AG08395 (cell line): Measurements from ENCODE around the gene ZBED6.

Source experiments
- DNase-seq: peaks from one replicate; pipeline ENCODE4 v3.0.0; 2012; ENCODE audit warnings: mixed read lengths, low spot score

ZBED6 gene

DNA sequence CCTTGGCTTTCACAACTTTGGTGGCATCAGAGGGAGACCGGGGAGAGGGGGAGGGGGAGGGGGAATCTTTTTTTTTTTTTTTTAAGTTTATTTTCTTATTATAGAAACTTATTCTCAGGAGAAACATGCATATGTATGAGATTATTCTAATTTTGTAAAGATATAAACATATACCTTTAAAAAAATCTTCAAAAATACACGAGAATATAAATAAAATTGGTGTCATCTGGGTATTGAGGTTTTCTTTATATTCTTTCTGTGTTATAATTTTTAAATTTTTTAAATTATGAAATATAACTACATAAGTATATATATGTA, 47.1 kb downstream of the ZBED6 start:
- DNase-seq, result no peak

DNA sequence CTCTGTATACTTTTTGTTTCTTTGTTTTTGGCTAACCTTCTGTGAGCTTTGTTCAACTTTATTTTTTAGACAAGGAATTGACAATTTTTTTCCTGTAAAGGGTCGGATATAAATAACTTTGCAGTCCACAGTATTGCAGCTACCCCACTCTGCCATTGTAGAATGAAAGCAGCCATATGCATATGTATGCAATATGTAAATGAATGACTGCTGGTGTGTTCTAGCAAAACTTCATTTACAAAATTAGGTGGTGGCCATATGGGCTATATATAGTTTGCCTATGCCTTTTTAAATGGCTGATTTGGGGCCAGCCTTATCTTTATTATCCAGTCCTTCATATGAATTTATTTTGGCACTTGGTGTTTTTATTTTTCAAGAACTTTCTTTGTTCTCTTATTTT, 48.0 kb downstream of the ZBED6 start:
- no peak for DNase-seq
